Hepatocyte (in vitro differentiated cells): ENCODE data around the gene ANAPC7.

ENCODE experiments used
- CTCF ChIP-seq: fragments of 200-600 bp; sonication (generic); IDR thresholded peaks from 2 replicates; pipeline ENCODE4 v1.5.1; 2016; ENCODE audit warnings: antibody characterized with exemption, mild to moderate bottlenecking; ENCODE audit not compliant: poor library complexity
- EZH2phosphoT487 ChIP-seq: fragments of 200-600 bp; sonication (generic); IDR thresholded peaks from one replicate; pipeline ENCODE4 v1.6.1; 2018; ENCODE audit warnings: antibody characterized with exemption, mild to moderate bottlenecking, low read depth, moderate library complexity; ENCODE audit not compliant: unreplicated experiment, severe bottlenecking

- TF ChIP-seq CTCF (peak; percentile 26), EZH2phosphoT487 (no peak)
Observed at GRCh38 chr12:110355073-110355472, 48.4 kb downstream of the ANAPC7 start.
